ENCODE measurements around the gene FLACC1. TPM values are rescaled to one million over a fixed set of nuclear protein-coding genes. Genes with fewer than 3 reads are reported as not detected.

Gene FLACC1
- total RNA-seq, 2 experiments from 2014 or later: 2.9 to 4.9 TPM

- Mint-ChIP-seq H3K27ac (peak overlapping the region; percentile 27), H3K4me1 (peaks cover 9% of the 10 kb centered on the region), H3K36me3 (peaks cover 62% of the 10 kb centered on the region), H3K27me3 (no peaks in the 10 kb centered on the region), H3K4me3 (no peak overlapping the region), H3K9me3 (peaks cover 17% of the 10 kb centered on the region)
- no peak for DNase-seq
- no peak for ATAC-seq (ENCODE audit: low read depth)
- POLR2A ChIA-PET: no interaction called here
Observed at GRCh38 chr2:201285499-201285898, 71.6 kb downstream of the FLACC1 start.

- DNase-seq: no peak
- H3K36me3 Mint-ChIP-seq: peaks cover 52% of the 10 kb centered on the region
- no peak for ATAC-seq (ENCODE audit: low read depth)
- POLR2A ChIA-PET: no interaction called here
- peaks cover 5% of the 10 kb centered on the region for H3K9me3 Mint-ChIP-seq
- H3K27ac Mint-ChIP-seq: peak overlapping the region; percentile 61
- no peak overlapping the region for H3K4me3 Mint-ChIP-seq
- peaks cover 23% of the 10 kb centered on the region for H3K4me1 Mint-ChIP-seq
- no peaks in the 10 kb centered on the region for H3K27me3 Mint-ChIP-seq
Observed at GRCh38 chr2:201280191-201281040, 76.7 kb downstream of the FLACC1 start.

GRCh38 chr2:201279079-201279478 lies 78.1 kb downstream of the FLACC1 start:
- no peak overlapping the region for H3K4me3 Mint-ChIP-seq
- ATAC-seq (ENCODE audit: low read depth): no peak
- peaks cover 20% of the 10 kb centered on the region for H3K4me1 Mint-ChIP-seq
- peaks cover 51% of the 10 kb centered on the region for H3K36me3 Mint-ChIP-seq
- H3K9me3 Mint-ChIP-seq: peaks cover 5% of the 10 kb centered on the region
- POLR2A ChIA-PET: interaction anchor here (0.5 to 0.6 kb wide), 2 partner anchors 26 to 195 kb away, joined by 3 read pairs; no protein-coding TSS in a partner anchor
- no peak overlapping the region for H3K27ac Mint-ChIP-seq
- DNase-seq: no peak
- H3K27me3 Mint-ChIP-seq: no peaks in the 10 kb centered on the region

- Mint-ChIP-seq H3K4me3 (no peak overlapping the region), H3K27ac (no peak overlapping the region), H3K27me3 (no peaks in the 10 kb centered on the region), H3K36me3 (peaks cover 62% of the 10 kb centered on the region), H3K9me3 (peaks cover 5% of the 10 kb centered on the region), H3K4me1 (peaks cover 30% of the 10 kb centered on the region)
- DNase-seq (no peak), ATAC-seq (ENCODE audit: low read depth) (no peak)
- POLR2A ChIA-PET: no interaction called here
Observed at GRCh38 chr2:201276511-201276910, 80.6 kb downstream of the FLACC1 start.

GRCh38 chr2:201275990-201276389 lies 81.2 kb downstream of the FLACC1 start:
- POLR2A ChIA-PET: no interaction called here
- Mint-ChIP-seq H3K36me3 (peaks cover 59% of the 10 kb centered on the region), H3K4me3 (no peak overlapping the region), H3K27me3 (no peaks in the 10 kb centered on the region), H3K4me1 (peaks cover 29% of the 10 kb centered on the region), H3K9me3 (peaks cover 5% of the 10 kb centered on the region), H3K27ac (no peak overlapping the region)
- ATAC-seq (ENCODE audit: low read depth) (no peak), DNase-seq (no peak)

- peaks cover 28% of the 10 kb centered on the region for H3K4me1 Mint-ChIP-seq
- POLR2A ChIA-PET: interaction anchor here (0.6 kb wide), 1 partner anchor 290 kb away, joined by 3 read pairs; no protein-coding TSS in a partner anchor
- ATAC-seq (ENCODE audit: low read depth) (no peak), DNase-seq (no peak)
- peaks cover 50% of the 10 kb centered on the region for H3K36me3 Mint-ChIP-seq
- H3K27me3 Mint-ChIP-seq: no peaks in the 10 kb centered on the region
- no peak overlapping the region for H3K27ac Mint-ChIP-seq
- H3K4me3 Mint-ChIP-seq: no peak overlapping the region
- peaks cover 1% of the 10 kb centered on the region for H3K9me3 Mint-ChIP-seq
Observed at GRCh38 chr2:201275069-201275468, 82.1 kb downstream of the FLACC1 start.

GRCh38 chr2:201273330-201273983 lies 83.7 kb downstream of the FLACC1 start:
- POLR2A ChIA-PET: interaction anchor here (0.8 to 1.5 kb wide), 3 partner anchors 13 to 40 kb away, joined by 3 to 7 read pairs (median 3); partner anchors contain the start of gene CASP8
- no peaks in the 10 kb centered on the region for H3K9me3 Mint-ChIP-seq
- H3K4me1 Mint-ChIP-seq: peaks cover 17% of the 10 kb centered on the region
- ATAC-seq (ENCODE audit: low read depth): no peak
- H3K27ac Mint-ChIP-seq: peak overlapping the region; percentile 49
- no peak overlapping the region for H3K4me3 Mint-ChIP-seq
- peaks cover 48% of the 10 kb centered on the region for H3K36me3 Mint-ChIP-seq
- DNase-seq: no peak
- H3K27me3 Mint-ChIP-seq: no peaks in the 10 kb centered on the region

GRCh38 chr2:201271917-201272316 lies 85.2 kb downstream of the FLACC1 start:
- POLR2A ChIA-PET: no interaction called here
- Mint-ChIP-seq H3K27me3 (no peaks in the 10 kb centered on the region), H3K4me3 (no peak overlapping the region), H3K4me1 (peaks cover 17% of the 10 kb centered on the region), H3K27ac (peak overlapping the region; percentile 19), H3K9me3 (no peaks in the 10 kb centered on the region), H3K36me3 (peaks cover 53% of the 10 kb centered on the region)
- no peak for ATAC-seq (ENCODE audit: low read depth)
- no peak for DNase-seq

GRCh38 chr2:201270293-201271001 lies 86.7 kb downstream of the FLACC1 start:
- POLR2A ChIA-PET: interaction anchor here (0.6 to 1.4 kb wide), 2 partner anchors 10 to 23 kb away, joined by 3 to 10 read pairs; partner anchors contain the start of gene CASP8
- Mint-ChIP-seq H3K27ac (no peak overlapping the region), H3K27me3 (no peaks in the 10 kb centered on the region), H3K4me3 (no peak overlapping the region), H3K9me3 (no peaks in the 10 kb centered on the region), H3K36me3 (peaks cover 54% of the 10 kb centered on the region), H3K4me1 (peaks cover 27% of the 10 kb centered on the region)
- DNase-seq: no peak
- ATAC-seq (ENCODE audit: low read depth): no peak

- H3K36me3 Mint-ChIP-seq: peaks cover 52% of the 10 kb centered on the region
- H3K4me3 Mint-ChIP-seq: no peak overlapping the region
- POLR2A ChIA-PET: interaction anchor here (0.6 to 1.4 kb wide), 2 partner anchors 10 to 23 kb away, joined by 3 to 10 read pairs; partner anchors contain the start of gene CASP8
Observed at GRCh38 chr2:201269764-201270163, 87.4 kb downstream of the FLACC1 start.

GRCh38 chr2:201267278-201268030 lies 89.7 kb downstream of the FLACC1 start:
- no peak for ATAC-seq (ENCODE audit: low read depth)

More at GRCh38 chr2:201269764-201270163, 87.4 kb downstream of the FLACC1 start:
- DNase-seq: no peak
- Mint-ChIP-seq H3K27me3 (no peaks in the 10 kb centered on the region), H3K9me3 (no peaks in the 10 kb centered on the region), H3K27ac (no peak overlapping the region), H3K4me1 (peaks cover 32% of the 10 kb centered on the region)
- no peak for ATAC-seq (ENCODE audit: low read depth)

GRCh38 chr2:201266629-201267028 lies 90.5 kb downstream of the FLACC1 start:
- Mint-ChIP-seq H3K9me3 (no peaks in the 10 kb centered on the region), H3K27me3 (no peaks in the 10 kb centered on the region), H3K4me3 (no peak overlapping the region), H3K36me3 (peaks cover 49% of the 10 kb centered on the region), H3K4me1 (peaks cover 46% of the 10 kb centered on the region), H3K27ac (no peak overlapping the region)
- DNase-seq: no peak
- ATAC-seq (ENCODE audit: low read depth): no peak
- POLR2A ChIA-PET: interaction anchor here (0.6 kb wide), 1 partner anchor 371 kb away, joined by 3 read pairs; no protein-coding TSS in a partner anchor

More at GRCh38 chr2:201267278-201268030, 89.7 kb downstream of the FLACC1 start:
- H3K4me1 Mint-ChIP-seq: peaks cover 46% of the 10 kb centered on the region
- POLR2A ChIA-PET: interaction anchor here (0.6 kb wide), 1 partner anchor 370 kb away, joined by 3 read pairs; no protein-coding TSS in a partner anchor
- H3K36me3 Mint-ChIP-seq: peaks cover 51% of the 10 kb centered on the region
- H3K4me3 Mint-ChIP-seq: no peak overlapping the region
- H3K27me3 Mint-ChIP-seq: no peaks in the 10 kb centered on the region
- H3K27ac Mint-ChIP-seq: no peak overlapping the region
- DNase-seq: no peak
- no peaks in the 10 kb centered on the region for H3K9me3 Mint-ChIP-seq
